H9 (cell line): ENCODE data around the gene IL16. TPM values are rescaled to one million over a fixed set of nuclear protein-coding genes. Genes with fewer than 3 reads are reported as not detected.
A peak's percentile ranks its signal among the peaks of the same experiment; 100 is the strongest.

ENCODE experiments used
- DNase-seq: peaks from one replicate; pipeline ENCODE4 v3.0.0-alpha.2; 2017
- H2AFZ ChIP-seq: one replicate; pipeline ENCODE4 v1.6.1; 2013; ENCODE audit warnings: mild to moderate bottlenecking, low read length, control low read depth, moderate library complexity
- H2AK5ac ChIP-seq: 2 replicates; pipeline ENCODE4 v1.6.1; 2013; ENCODE audit warnings: low read length, control low read depth, mixed read lengths; ENCODE audit not compliant: insufficient read length
- H2BK120ac ChIP-seq: one replicate; pipeline ENCODE4 v1.6.1; 2013; ENCODE audit warnings: low read depth, mild to moderate bottlenecking, low read length, control low read depth, inconsistent platforms; ENCODE audit not compliant: poor library complexity, severe bottlenecking
- H2BK12ac ChIP-seq: 2 replicates; pipeline ENCODE4 v1.6.1; 2013; ENCODE audit warnings: low read length, control low read depth, mixed read lengths, low read depth; ENCODE audit not compliant: insufficient read length
- H2BK15ac ChIP-seq: 2 replicates; pipeline ENCODE4 v1.6.1; 2013; ENCODE audit warnings: low read depth, low read length, control low read depth
- H2BK20ac ChIP-seq: one replicate; pipeline ENCODE4 v1.6.1; 2013; ENCODE audit warnings: low read depth, mild to moderate bottlenecking, low read length, control low read depth, inconsistent platforms; ENCODE audit not compliant: poor library complexity, severe bottlenecking
- H2BK5ac ChIP-seq: 2 replicates; pipeline ENCODE4 v1.6.1; 2013; ENCODE audit warnings: low read length, control low read depth, mixed read lengths; ENCODE audit not compliant: insufficient read length
- H3K14ac ChIP-seq: 2 replicates; pipeline ENCODE4 v1.6.1; 2013; ENCODE audit warnings: low read length, control low read depth; ENCODE audit not compliant: insufficient read depth
- H3K18ac ChIP-seq: 2 replicates; pipeline ENCODE4 v1.6.1; 2013; ENCODE audit warnings: low read depth, mild to moderate bottlenecking, mixed read lengths, low read length, control low read depth; ENCODE audit not compliant: insufficient read length
- H3K23ac ChIP-seq: 2 replicates; pipeline ENCODE4 v1.6.1; 2013; ENCODE audit warnings: low read length, control low read depth, mixed read lengths, low read depth; ENCODE audit not compliant: insufficient read length
- H3K23me2 ChIP-seq: 2 replicates; pipeline ENCODE4 v1.6.1; 2013; ENCODE audit warnings: low read depth, mild to moderate bottlenecking, mixed read lengths, low read length, control low read depth; ENCODE audit not compliant: insufficient read length, poor library complexity, severe bottlenecking
- H3K27ac ChIP-seq: 2 replicates; pipeline ENCODE4 v1.5.1; 2013; ENCODE audit warnings: low read length, control low read depth, mixed read lengths, low read depth; ENCODE audit not compliant: insufficient read length
- H3K27me3 ChIP-seq: 2 replicates; pipeline ENCODE4 v1.6.1; 2013; ENCODE audit warnings: low read length, control low read depth, inconsistent platforms; ENCODE audit not compliant: insufficient read depth
- H3K4ac ChIP-seq: 2 replicates; pipeline ENCODE4 v1.6.1; 2013; ENCODE audit warnings: low read depth, mild to moderate bottlenecking, control low read depth, inconsistent platforms, low read length, moderate library complexity
- H3K4me1 ChIP-seq: 2 replicates; pipeline ENCODE4 v1.6.1; 2013; ENCODE audit warnings: low read length, control low read depth, inconsistent platforms; ENCODE audit not compliant: insufficient read depth
- H3K4me2 ChIP-seq: 2 replicates; pipeline ENCODE4 v1.6.1; 2013; ENCODE audit warnings: low read length, control low read depth, mixed read lengths; ENCODE audit not compliant: insufficient read length, insufficient read depth
- H3K56ac ChIP-seq: 2 replicates; pipeline ENCODE4 v1.6.1; 2013; ENCODE audit warnings: low read depth, mild to moderate bottlenecking, mixed read lengths, low read length, control low read depth; ENCODE audit not compliant: insufficient read length
- H3K79me1 ChIP-seq: 2 replicates; pipeline ENCODE4 v1.6.1; 2013; ENCODE audit warnings: low read depth, mild to moderate bottlenecking, moderate library complexity, low read length, control low read depth, inconsistent platforms; ENCODE audit not compliant: insufficient read depth, poor library complexity, severe bottlenecking
- H3K79me2 ChIP-seq: 2 replicates; pipeline ENCODE4 v1.6.1; 2013; ENCODE audit warnings: low read length, control low read depth, inconsistent platforms; ENCODE audit not compliant: insufficient read depth
- H3K9ac ChIP-seq: 2 replicates; pipeline ENCODE4 v1.6.1; 2013; ENCODE audit warnings: low read length, control low read depth, mixed read lengths; ENCODE audit not compliant: insufficient read length; ENCODE audit errors: extremely low read depth
- H3K9me3 ChIP-seq: one replicate; pipeline ENCODE4 v1.6.1; 2013; ENCODE audit warnings: low read depth, low read length, inconsistent platforms; ENCODE audit not compliant: control insufficient read depth
- H3T11ph ChIP-seq: one replicate; pipeline ENCODE4 v1.6.1; 2013; ENCODE audit warnings: mild to moderate bottlenecking, low read length, control low read depth, inconsistent platforms
- H4K20me1 ChIP-seq: one replicate; pipeline ENCODE4 v1.6.1; 2013; ENCODE audit not compliant: control insufficient read depth, insufficient read length, insufficient read depth
- H4K5ac ChIP-seq: 2 replicates; pipeline ENCODE4 v1.6.1; 2013; ENCODE audit warnings: low read depth, mild to moderate bottlenecking, mixed read lengths, low read length, control low read depth; ENCODE audit not compliant: insufficient read length
- H4K8ac ChIP-seq: replicated peaks from 2 replicates; pipeline ENCODE4 v1.6.1; 2013; ENCODE audit warnings: low read length, control low read depth, mixed read lengths, low read depth; ENCODE audit not compliant: insufficient read length
- H4K91ac ChIP-seq: 2 replicates; pipeline ENCODE4 v1.6.1; 2013; ENCODE audit warnings: low read depth, mild to moderate bottlenecking, moderate library complexity, mixed read lengths, low read length, control low read depth; ENCODE audit not compliant: insufficient read length
- H3K27ac Mint-ChIP-seq, 3 experiments: 2 replicates in 2 of 3; 3 replicates in 1 of 3; pipeline ENCODE4 v1.8.0; 2020 to 2021; ENCODE audit warnings: mixed read lengths in 3 of 3, mild to moderate bottlenecking in 1 of 3, moderate library complexity in 1 of 3
- H3K27me3 Mint-ChIP-seq: 2 replicates; pipeline ENCODE4 v1.8.0; 2021; ENCODE audit warnings: low read depth, mild to moderate bottlenecking, moderate library complexity, mixed read lengths
- H3K36me3 Mint-ChIP-seq, 3 experiments: 2 replicates in 2 of 3; 3 replicates in 1 of 3; pipeline ENCODE4 v1.8.0; 2020 to 2021; ENCODE audit warnings: low read depth in 3 of 3, mixed read lengths in 3 of 3; ENCODE audit not compliant: insufficient read depth in 1 of 3
- H3K4me1 Mint-ChIP-seq, 2 experiments: 2 replicates each; pipeline ENCODE4 v1.8.0; 2020; ENCODE audit warnings: mixed read lengths in 2 of 2
- H3K4me3 Mint-ChIP-seq, 2 experiments: 2 replicates in 1 of 2; 3 replicates in 1 of 2; pipeline ENCODE4 v1.8.0; 2020 to 2021; ENCODE audit warnings: mild to moderate bottlenecking in 2 of 2, mixed read lengths in 2 of 2, moderate library complexity in 1 of 2
- H3K9me3 Mint-ChIP-seq, 2 experiments: 2 replicates in 1 of 2; 3 replicates in 1 of 2; pipeline ENCODE4 v1.8.0; 2020; ENCODE audit warnings: mild to moderate bottlenecking in 2 of 2, mixed read lengths in 2 of 2, moderate library complexity in 1 of 2
- WGBS: extraction: QIAGEN DNeasy Blood & Tissue Kit; methylation state at CpG from one replicate; pipeline ENCODE4 v1.1.7; 2013; ENCODE audit warnings: missing lambda C conversion rate, low lambda C conversion rate, mixed read lengths; ENCODE audit not compliant: insufficient read length; ENCODE audit errors: extremely low coverage; 5-methylcytosine and 5-hydroxymethylcytosine counted together
- total RNA-seq: library from RNA; stranded (reverse); gene quantifications from 2 replicates; pipeline ENCODE4 v1.2.1, GENCODE V29; 2021
- TF ChIP-seq, protein P1 (sequence below): fragments of 200-600 bp; sonication (generic); conservative IDR thresholded peaks from 3 replicates; pipeline ENCODE4 v1.8.0; 2021; ENCODE audit warnings: antibody characterized with exemption, mild to moderate bottlenecking

Gene IL16
- total RNA-seq, 1 experiment from 2014 or later: 0.28 TPM

DNA sequence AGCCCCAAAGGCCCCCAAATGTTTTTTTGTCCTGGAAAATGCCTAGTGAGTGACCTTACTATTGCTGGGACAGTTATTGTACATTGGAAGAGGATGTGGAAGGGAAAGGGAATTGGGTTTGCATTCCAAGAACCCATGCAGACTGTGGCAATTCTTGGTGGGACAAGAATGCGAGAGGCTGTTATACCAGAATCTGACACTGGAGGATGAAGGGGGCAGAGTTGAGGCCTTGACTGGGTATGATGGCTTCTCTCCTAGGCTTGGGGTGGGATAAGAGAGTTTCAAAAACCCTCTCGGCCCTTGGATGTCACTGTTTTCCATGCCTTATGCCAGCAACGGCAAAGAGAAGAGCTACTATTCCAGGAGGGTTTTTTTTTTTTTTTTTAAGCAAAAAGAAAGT lies 25.3 kb downstream of the IL16 start:
- H3K27ac Mint-ChIP-seq: no peak overlapping the region
- Histone ChIP-seq H3K4me2 (no peak overlapping the region), H4K8ac (no peak overlapping the region), H3K14ac (no peak overlapping the region), H2BK5ac (no peak overlapping the region), H3K23ac (no peak overlapping the region), H2AK5ac (no peak overlapping the region), H3K4me1 (no peaks in the 10 kb centered on the region), H3K9ac (no peak overlapping the region), H2BK120ac (no peak overlapping the region), H3K27ac (no peak overlapping the region), H3K4ac (no peak overlapping the region), H3K27me3 (no peaks in the 10 kb centered on the region), H2AFZ (no peak overlapping the region), H3K56ac (no peak overlapping the region), H3K79me2 (no peaks in the 10 kb centered on the region), H4K5ac (no peak overlapping the region), H4K20me1 (no peaks in the 10 kb centered on the region), H3K23me2 (no peaks in the 10 kb centered on the region), H3K79me1 (no peaks in the 10 kb centered on the region), H2BK20ac (no peak overlapping the region), H2BK15ac (no peak overlapping the region), H3K18ac (no peak overlapping the region), H4K91ac (no peak overlapping the region), H2BK12ac (no peak overlapping the region), H3K9me3 (no peaks in the 10 kb centered on the region), H3T11ph (no peak overlapping the region)
- no peak for DNase-seq
- H3K36me3 Mint-ChIP-seq: no peaks in the 10 kb centered on the region
- H3K4me3 Mint-ChIP-seq: no peak overlapping the region
- H3K9me3 Mint-ChIP-seq: no peaks in the 10 kb centered on the region
- no CpG with 5 or more reads among the region's 3 CpGs for WGBS
- H3K27me3 Mint-ChIP-seq: peaks cover 4% of the 10 kb centered on the region
- H3K4me1 Mint-ChIP-seq: peaks cover 0 to under 1% of the 10 kb centered on the region in 2 experiments; a peak in 1 of 4 replicates
- TF ChIP-seq, protein P1, sequence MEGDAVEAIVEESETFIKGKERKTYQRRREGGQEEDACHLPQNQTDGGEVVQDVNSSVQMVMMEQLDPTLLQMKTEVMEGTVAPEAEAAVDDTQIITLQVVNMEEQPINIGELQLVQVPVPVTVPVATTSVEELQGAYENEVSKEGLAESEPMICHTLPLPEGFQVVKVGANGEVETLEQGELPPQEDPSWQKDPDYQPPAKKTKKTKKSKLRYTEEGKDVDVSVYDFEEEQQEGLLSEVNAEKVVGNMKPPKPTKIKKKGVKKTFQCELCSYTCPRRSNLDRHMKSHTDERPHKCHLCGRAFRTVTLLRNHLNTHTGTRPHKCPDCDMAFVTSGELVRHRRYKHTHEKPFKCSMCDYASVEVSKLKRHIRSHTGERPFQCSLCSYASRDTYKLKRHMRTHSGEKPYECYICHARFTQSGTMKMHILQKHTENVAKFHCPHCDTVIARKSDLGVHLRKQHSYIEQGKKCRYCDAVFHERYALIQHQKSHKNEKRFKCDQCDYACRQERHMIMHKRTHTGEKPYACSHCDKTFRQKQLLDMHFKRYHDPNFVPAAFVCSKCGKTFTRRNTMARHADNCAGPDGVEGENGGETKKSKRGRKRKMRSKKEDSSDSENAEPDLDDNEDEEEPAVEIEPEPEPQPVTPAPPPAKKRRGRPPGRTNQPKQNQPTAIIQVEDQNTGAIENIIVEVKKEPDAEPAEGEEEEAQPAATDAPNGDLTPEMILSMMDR: peak; percentile 30; the same call in 2 of the 3 replicates
